Activated CD8-positive, alpha-beta T cell treated with anti-CD3 and anti-CD28 coated beads for 36 hours (primary cell): ENCODE measurements around the gene TMEM139. TPM values are rescaled to one million over a fixed set of nuclear protein-coding genes. Genes with fewer than 3 reads are reported as not detected.

Source experiments
- ATAC-seq: fragments of 200-7000 bp; cut with Tn5 transposase; one replicate; pipeline ENCODE4 v1.10.0; 2021; ENCODE audit warnings: mild to moderate bottlenecking, moderate library complexity
- CTCF ChIA-PET: fragments of 350-600 bp; sonication (Branson Sonifier 250); formaldehyde crosslinking; loops from one replicate; lab custom pipeline; 2021; ENCODE audit warnings: antibody characterized with exemption; lab: Charles Lee
- POLR2A ChIA-PET: fragments of 350-600 bp; sonication (Branson Sonifier 250); formaldehyde crosslinking; loops from one replicate; lab custom pipeline; 2021; ENCODE audit warnings: antibody characterized with exemption; lab: Charles Lee
- DNase-seq: peaks from one replicate; pipeline ENCODE4 v3.0.0-alpha.2; 2020
- H3K27ac Mint-ChIP-seq: one replicate; pipeline ENCODE4 v1.8.0; 2021; ENCODE audit warnings: mild to moderate bottlenecking, mixed read lengths
- H3K27me3 Mint-ChIP-seq: one replicate; pipeline ENCODE4 v1.8.0; 2021; ENCODE audit warnings: mixed read lengths
- H3K36me3 Mint-ChIP-seq: one replicate; pipeline ENCODE4 v1.8.0; 2021; ENCODE audit warnings: low read depth, mixed read lengths
- H3K4me1 Mint-ChIP-seq: one replicate; pipeline ENCODE4 v1.8.0; 2021; ENCODE audit warnings: low read depth, mixed read lengths
- H3K4me3 Mint-ChIP-seq: one replicate; pipeline ENCODE4 v1.8.0; 2021; ENCODE audit warnings: mild to moderate bottlenecking, moderate library complexity, mixed read lengths
- H3K9me3 Mint-ChIP-seq: one replicate; pipeline ENCODE4 v1.8.0; 2021; ENCODE audit warnings: mixed read lengths
- CTCF ChIP-seq: fragments of 200-600 bp; IDR thresholded peaks from one replicate; pipeline ENCODE4 v1.8.0; 2022; ENCODE audit warnings: antibody characterized with exemption, mild to moderate bottlenecking
- intact Hi-C: fragments of 100-400 bp; cut with micrococcal nuclease; formaldehyde crosslinking; loops from one replicate; pipeline ENCODE4 v1.10.0; 2022
- total RNA-seq, 2 experiments: library from RNA; stranded (reverse); gene quantifications; one replicate each; pipeline ENCODE4 v1.2.3, GENCODE V29; 2021

The TMEM139 gene
- total RNA-seq, 2 experiments from 2014 or later = 1.6 to 2.0 TPM

DNA sequence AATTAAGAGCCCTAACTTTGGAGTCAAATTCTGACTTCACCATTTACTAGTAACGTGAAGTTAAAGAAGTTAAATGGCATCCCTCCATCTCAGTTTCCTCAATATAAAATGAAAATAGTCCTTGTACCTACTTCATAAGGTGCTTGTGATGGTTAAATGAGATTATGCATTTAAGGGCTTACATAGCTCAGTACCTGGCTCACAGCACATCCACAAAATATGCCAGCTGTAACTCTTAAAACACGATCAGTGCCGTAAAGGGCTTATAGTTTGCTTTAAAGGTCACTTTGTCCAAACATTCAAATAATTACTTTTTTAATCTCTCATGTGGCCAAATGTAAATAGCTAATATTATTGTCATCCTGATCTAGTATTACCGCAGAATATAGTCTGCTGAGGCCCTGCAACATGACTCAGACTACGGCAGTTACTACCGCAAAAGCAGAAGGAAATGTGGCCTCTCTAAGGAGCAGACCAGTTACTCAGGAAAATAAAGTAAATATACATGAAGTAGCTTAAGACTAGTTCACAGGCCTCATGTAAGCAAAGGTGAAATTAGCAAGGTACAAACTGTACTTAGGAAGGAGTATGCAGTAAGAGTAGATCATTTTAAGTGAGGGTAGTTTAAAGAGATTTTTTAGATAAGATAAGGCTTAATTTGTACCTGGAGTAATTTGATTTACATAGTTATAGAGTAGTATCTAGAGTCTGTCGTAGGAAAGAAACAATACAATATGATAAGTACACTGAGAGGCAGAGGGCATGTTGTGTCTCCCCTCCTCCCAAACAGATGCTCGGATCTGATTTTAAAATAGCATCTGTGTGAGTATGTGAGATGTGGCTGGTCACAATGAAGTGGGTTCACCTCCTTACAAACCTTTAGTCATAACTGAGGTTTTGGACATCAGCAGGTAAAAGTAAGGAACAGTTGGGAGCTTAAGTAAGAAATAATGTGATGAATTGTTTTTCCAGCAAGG is 16.5 kb downstream of the TMEM139 start:
- TF ChIP-seq CTCF = no peak
- Mint-ChIP-seq H3K27ac (peak overlapping the region; percentile 41), H3K4me1 (peaks cover 48% of the 10 kb centered on the region), H3K27me3 (no peaks in the 10 kb centered on the region), H3K36me3 (peaks cover 87% of the 10 kb centered on the region), H3K4me3 (no peak overlapping the region), H3K9me3 (no peaks in the 10 kb centered on the region)
- ChIA-PET CTCF (interaction anchor here (0.7 to 13.9 kb wide), 12 partner anchors 9 to 116 kb away, joined by 3 to 211 read pairs (median 3); no protein-coding TSS in a partner anchor), POLR2A (interaction anchor here (0.6 to 2.7 kb wide), 8 partner anchors 12 to 106 kb away, joined by 3 to 11 read pairs (median 5); partner anchors contain the start of gene CASP2)
- ATAC-seq (no peak), DNase-seq (no peak)
- intact Hi-C loops = no loop called here

- ChIA-PET POLR2A (interaction anchor here (2.2 kb wide), 1 partner anchor 10 kb away, joined by 6 read pairs; no protein-coding TSS in a partner anchor), CTCF (interaction anchor here (2.8 to 4.4 kb wide), 3 partner anchors 10 to 104 kb away, joined by 10 to 65 read pairs (median 56); no protein-coding TSS in a partner anchor)
- peaks cover 87% of the 10 kb centered on the region for H3K36me3 Mint-ChIP-seq
- ATAC-seq (no peak), DNase-seq (no peak)
- no peak overlapping the region for H3K4me3 Mint-ChIP-seq
- no peaks in the 10 kb centered on the region for H3K27me3 Mint-ChIP-seq
- H3K4me1 Mint-ChIP-seq = peaks cover 49% of the 10 kb centered on the region
- intact Hi-C loops = no loop called here
- no peaks in the 10 kb centered on the region for H3K9me3 Mint-ChIP-seq
- TF ChIP-seq CTCF = no peak
- H3K27ac Mint-ChIP-seq = no peak overlapping the region
Observed at GRCh38 chr7:143303733-143304132, 19.0 kb downstream of the TMEM139 start.

DNA sequence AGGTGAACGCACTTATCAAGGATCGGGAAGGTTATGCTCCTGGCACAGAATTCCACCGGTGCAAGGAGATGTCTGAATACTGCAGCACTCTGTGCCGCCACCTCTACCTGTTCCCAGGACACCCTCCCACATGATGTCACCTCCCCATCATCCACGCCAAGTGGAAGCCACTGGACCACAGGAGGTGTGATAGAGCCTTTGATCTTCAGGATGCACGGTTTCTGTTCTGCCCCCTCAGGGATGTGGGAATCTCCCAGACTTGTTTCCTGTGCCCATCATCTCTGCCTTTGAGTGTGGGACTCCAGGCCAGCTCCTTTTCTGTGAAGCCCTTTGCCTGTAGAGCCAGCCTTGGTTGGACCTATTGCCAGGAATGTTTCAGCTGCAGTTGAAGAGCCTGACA is 20.2 kb downstream of the TMEM139 start:
- no peak overlapping the region for H3K4me3 Mint-ChIP-seq
- no peak for TF ChIP-seq CTCF
- H3K9me3 Mint-ChIP-seq = peaks cover 3% of the 10 kb centered on the region
- ATAC-seq = no peak
- H3K36me3 Mint-ChIP-seq = peaks cover 89% of the 10 kb centered on the region
- CTCF ChIA-PET = interaction anchor here (0.7 to 4.4 kb wide), 19 partner anchors 11 to 299 kb away, joined by 3 to 65 read pairs (median 4); no protein-coding TSS in a partner anchor
- H3K27ac Mint-ChIP-seq = peak overlapping the region; percentile 58
- no peak for DNase-seq
- intact Hi-C loops = no loop called here
- H3K4me1 Mint-ChIP-seq = peaks cover 44% of the 10 kb centered on the region
- no peaks in the 10 kb centered on the region for H3K27me3 Mint-ChIP-seq
- POLR2A ChIA-PET = interaction anchor here (1.1 to 2.2 kb wide), 6 partner anchors 8 to 77 kb away, joined by 3 to 6 read pairs (median 4); no protein-coding TSS in a partner anchor

GRCh38 chr7:143305423-143306070 is 20.8 kb downstream of the TMEM139 start:
- POLR2A ChIA-PET = interaction anchor here (0.9 to 2.2 kb wide), 7 partner anchors 9 to 76 kb away, joined by 3 to 6 read pairs (median 4); partner anchors contain the start of gene CASP2
- intact Hi-C loops = loop anchor here (1.0 kb wide), 1 partner anchor 65 kb away; no protein-coding TSS in a partner anchor
- H3K4me1 Mint-ChIP-seq = peaks cover 46% of the 10 kb centered on the region

More at GRCh38 chr7:143305423-143306070, 20.8 kb downstream of the TMEM139 start:
- peak; percentile 86 for DNase-seq
- ATAC-seq = peak; percentile 86
- Mint-ChIP-seq H3K9me3 (peaks cover 3% of the 10 kb centered on the region), H3K4me3 (no peak overlapping the region), H3K36me3 (peaks cover 89% of the 10 kb centered on the region), H3K27me3 (no peaks in the 10 kb centered on the region), H3K27ac (peak overlapping the region; percentile 58)
- peak; percentile 82 for TF ChIP-seq CTCF
- CTCF ChIA-PET = interaction anchor here (0.7 to 4.4 kb wide), 28 partner anchors 12 to 300 kb away, joined by 3 to 65 read pairs (median 4); no protein-coding TSS in a partner anchor
